Measurements from ENCODE around the gene ACOT8.

DNA sequence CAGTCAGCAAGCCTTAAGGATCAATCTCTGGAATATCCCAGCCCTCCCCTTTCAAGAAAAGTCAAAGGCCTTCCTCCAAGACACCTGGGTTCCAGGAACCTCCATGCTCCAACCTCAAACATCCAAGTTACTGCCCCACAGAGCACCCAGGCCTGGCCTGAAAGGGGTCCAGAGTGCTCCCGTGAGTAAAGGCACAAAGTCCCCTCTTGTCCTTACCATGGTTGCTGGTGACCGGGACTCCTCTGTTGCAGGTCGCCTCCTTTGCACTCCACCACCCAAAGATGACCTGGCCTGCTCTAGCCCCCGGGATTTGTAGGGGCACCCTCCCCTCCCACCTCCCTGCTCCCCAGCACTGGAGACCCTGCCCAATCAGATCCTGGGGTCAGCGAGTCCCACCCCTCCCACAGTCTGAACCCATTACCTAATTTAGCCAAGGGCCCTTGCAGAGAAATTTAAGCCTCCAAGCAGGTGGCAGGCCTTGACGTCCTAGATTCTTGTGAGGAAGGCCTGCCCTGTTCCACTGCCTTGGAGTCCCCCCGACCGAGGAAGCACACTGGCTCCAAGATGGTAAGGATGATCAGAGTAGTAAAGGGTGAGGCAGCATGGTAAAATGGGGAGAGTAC lies 30.1 kb downstream of the ACOT8 start, which contains the start of gene TNNC2:
- no peak for TF ChIP-seq CTCF (IDR thresholded peaks at IDR 0.05)
- no peak for TF ChIP-seq NR1H2 (CRISPR knock-in tag; IDR thresholded peaks at IDR 0.05)
- TF ChIP-seq ZSCAN18 (CRISPR knock-in tag; IDR thresholded peaks at IDR 0.05): no peak
- TF ChIP-seq ATF2 (CRISPR knock-in tag; IDR thresholded peaks at IDR 0.05; ENCODE audit: borderline replicate concordance, low read depth): no peak
- TF ChIP-seq, protein P1, sequence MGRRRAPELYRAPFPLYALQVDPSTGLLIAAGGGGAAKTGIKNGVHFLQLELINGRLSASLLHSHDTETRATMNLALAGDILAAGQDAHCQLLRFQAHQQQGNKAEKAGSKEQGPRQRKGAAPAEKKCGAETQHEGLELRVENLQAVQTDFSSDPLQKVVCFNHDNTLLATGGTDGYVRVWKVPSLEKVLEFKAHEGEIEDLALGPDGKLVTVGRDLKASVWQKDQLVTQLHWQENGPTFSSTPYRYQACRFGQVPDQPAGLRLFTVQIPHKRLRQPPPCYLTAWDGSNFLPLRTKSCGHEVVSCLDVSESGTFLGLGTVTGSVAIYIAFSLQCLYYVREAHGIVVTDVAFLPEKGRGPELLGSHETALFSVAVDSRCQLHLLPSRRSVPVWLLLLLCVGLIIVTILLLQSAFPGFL (CRISPR knock-in tag; IDR thresholded peaks at IDR 0.05; ENCODE audit: borderline replicate concordance): no peak
- TF ChIP-seq, protein P2, sequence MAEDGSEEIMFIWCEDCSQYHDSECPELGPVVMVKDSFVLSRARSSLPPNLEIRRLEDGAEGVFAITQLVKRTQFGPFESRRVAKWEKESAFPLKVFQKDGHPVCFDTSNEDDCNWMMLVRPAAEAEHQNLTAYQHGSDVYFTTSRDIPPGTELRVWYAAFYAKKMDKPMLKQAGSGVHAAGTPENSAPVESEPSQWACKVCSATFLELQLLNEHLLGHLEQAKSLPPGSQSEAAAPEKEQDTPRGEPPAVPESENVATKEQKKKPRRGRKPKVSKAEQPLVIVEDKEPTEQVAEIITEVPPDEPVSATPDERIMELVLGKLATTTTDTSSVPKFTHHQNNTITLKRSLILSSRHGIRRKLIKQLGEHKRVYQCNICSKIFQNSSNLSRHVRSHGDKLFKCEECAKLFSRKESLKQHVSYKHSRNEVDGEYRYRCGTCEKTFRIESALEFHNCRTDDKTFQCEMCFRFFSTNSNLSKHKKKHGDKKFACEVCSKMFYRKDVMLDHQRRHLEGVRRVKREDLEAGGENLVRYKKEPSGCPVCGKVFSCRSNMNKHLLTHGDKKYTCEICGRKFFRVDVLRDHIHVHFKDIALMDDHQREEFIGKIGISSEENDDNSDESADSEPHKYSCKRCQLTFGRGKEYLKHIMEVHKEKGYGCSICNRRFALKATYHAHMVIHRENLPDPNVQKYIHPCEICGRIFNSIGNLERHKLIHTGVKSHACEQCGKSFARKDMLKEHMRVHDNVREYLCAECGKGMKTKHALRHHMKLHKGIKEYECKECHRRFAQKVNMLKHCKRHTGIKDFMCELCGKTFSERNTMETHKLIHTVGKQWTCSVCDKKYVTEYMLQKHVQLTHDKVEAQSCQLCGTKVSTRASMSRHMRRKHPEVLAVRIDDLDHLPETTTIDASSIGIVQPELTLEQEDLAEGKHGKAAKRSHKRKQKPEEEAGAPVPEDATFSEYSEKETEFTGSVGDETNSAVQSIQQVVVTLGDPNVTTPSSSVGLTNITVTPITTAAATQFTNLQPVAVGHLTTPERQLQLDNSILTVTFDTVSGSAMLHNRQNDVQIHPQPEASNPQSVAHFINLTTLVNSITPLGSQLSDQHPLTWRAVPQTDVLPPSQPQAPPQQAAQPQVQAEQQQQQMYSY (CRISPR knock-in tag; IDR thresholded peaks at IDR 0.05): no peak
- no peak for TF ChIP-seq ZNF263 (CRISPR knock-in tag; IDR thresholded peaks at IDR 0.05; ENCODE audit: low read depth)
